ENCODE results near the gene GXYLT2.
"Not testable (repeated sequence)": the region's sequence is repeated elsewhere in the genome, so short reads cannot be mapped to it uniquely, and the experiment has no call there.

GXYLT2 gene

DNA sequence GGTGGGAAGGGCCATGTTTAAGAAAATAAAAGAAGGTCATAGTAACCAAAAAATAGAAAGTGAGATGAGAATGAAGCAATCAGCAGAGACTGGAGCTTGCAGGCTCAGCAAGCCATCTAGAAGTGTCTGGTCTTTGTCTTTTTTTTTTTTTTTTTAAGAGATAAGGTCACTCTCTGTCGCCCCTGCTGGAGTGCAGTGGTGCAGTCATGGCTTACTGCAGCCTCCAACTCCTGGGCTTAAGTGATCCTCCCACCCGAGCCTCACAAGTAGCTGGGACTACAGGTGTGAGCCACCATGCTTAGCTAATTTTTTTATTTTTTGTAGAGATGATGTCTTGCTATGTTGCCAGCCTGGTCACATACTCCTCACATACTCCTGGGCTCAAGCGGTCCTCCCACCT is 36.2 kb downstream of the GXYLT2 start:
- ChIA-PET CTCF (interaction anchor here (0.7 kb wide), 1 partner anchor 10 kb away, joined by 3 read pairs; no protein-coding TSS in a partner anchor), POLR2A (ENCODE audit: low non-redundant PET) (no interaction called here)
- TF ChIP-seq, protein P1, sequence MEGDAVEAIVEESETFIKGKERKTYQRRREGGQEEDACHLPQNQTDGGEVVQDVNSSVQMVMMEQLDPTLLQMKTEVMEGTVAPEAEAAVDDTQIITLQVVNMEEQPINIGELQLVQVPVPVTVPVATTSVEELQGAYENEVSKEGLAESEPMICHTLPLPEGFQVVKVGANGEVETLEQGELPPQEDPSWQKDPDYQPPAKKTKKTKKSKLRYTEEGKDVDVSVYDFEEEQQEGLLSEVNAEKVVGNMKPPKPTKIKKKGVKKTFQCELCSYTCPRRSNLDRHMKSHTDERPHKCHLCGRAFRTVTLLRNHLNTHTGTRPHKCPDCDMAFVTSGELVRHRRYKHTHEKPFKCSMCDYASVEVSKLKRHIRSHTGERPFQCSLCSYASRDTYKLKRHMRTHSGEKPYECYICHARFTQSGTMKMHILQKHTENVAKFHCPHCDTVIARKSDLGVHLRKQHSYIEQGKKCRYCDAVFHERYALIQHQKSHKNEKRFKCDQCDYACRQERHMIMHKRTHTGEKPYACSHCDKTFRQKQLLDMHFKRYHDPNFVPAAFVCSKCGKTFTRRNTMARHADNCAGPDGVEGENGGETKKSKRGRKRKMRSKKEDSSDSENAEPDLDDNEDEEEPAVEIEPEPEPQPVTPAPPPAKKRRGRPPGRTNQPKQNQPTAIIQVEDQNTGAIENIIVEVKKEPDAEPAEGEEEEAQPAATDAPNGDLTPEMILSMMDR (conservative IDR thresholded peaks at IDR 0.05; ENCODE audit: low read depth): no peak
- DNase-seq (ENCODE audit: low spot score): no peak
- H3K27ac ChIP-seq: no peak overlapping the region

DNA sequence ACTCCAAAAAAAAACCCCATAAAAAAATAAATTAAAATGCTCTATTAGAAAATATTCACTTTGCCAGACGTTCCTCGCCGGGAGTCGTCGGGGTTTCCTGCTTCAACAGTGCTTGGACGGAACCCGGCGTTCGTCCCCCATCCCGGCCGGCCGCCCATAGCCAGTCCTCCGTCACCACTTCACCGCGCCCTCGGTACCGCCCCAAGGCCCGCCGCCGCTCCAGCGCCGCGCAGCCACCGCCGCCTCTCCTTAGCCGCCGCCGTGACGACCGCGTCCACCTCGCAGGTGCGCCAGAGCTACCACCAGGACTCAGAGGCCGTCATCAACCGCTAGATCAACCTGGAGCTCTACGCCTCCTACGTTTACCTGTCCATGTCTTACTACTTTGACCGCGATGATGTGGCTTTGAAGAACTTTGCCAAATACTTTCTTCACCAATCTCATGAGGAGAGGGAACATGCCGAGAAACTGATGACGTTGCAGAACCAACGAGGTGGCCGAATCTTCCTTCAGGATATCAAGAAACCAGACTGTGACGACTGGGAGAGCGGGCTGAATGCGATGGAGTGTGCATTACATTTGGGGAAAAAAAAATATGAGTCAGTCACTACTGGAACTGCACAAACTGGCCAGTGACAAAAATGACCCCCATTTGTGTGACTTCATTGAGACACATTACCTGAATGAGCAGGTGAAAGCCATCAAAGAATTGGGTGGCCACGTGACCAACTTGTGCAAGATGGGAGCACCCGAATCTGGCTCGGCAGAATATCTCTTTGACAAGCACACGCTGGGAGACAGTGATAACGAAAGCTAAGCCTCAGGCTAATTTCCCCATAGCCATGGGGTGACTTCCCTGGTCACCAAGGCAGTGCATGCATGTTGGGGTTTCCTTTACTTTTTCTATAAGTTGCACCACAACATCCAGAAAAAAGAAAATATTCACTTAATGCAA is 41.2 kb downstream of the GXYLT2 start:
- H3K27ac ChIP-seq; DNase-seq (ENCODE audit: low spot score); POLR2A ChIA-PET (ENCODE audit: low non-redundant PET); CTCF ChIA-PET: not testable (repeated sequence)

DNA sequence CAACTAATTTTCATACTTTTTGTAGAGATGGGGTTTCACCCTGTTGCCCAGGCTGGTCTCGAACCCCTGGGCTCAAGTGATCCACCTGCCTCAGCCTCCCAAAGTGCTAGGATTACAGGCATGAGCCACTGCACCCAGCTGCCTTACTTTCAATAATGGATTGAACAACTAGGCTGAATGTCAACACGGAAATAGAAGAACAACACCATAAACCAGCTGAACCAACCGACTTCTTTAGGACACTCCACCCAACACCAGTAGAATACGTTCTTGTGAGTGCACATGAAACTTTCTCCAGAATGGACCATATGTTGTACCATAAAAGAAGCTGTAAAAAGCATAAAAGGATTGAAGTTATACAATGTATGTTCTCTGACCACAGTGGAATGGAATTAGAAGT is 42.9 kb downstream of the GXYLT2 start:
- POLR2A ChIA-PET (ENCODE audit: low non-redundant PET): no interaction called here
- TF ChIP-seq, protein P1 (conservative IDR thresholded peaks at IDR 0.05; ENCODE audit: low read depth): no peak
- no peak for DNase-seq (ENCODE audit: low spot score)
- no peak overlapping the region for H3K27ac ChIP-seq
- CTCF ChIA-PET: no interaction called here

DNA sequence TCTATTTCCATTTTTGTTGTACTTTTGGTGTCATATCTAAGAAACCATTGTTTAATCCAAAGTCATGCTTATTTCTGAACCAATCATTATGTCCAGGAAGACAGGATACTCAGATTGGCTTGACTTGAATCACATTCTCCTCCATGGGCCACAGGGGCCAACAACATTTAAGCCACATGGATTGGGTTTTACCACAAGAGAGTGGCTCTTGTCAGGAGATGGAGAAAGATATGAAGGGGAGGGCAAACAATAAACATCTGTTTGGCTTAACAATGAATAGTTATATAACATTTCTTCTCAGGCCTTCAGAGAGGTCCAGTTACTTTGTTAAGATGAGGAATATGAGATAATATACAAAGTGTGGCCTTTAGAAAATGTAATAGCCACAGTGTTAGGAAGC is 44.6 kb downstream of the GXYLT2 start:
- TF ChIP-seq, protein P1 (conservative IDR thresholded peaks at IDR 0.05; ENCODE audit: low read depth): no peak
- ChIA-PET POLR2A (ENCODE audit: low non-redundant PET) (no interaction called here), CTCF (no interaction called here)

DNA sequence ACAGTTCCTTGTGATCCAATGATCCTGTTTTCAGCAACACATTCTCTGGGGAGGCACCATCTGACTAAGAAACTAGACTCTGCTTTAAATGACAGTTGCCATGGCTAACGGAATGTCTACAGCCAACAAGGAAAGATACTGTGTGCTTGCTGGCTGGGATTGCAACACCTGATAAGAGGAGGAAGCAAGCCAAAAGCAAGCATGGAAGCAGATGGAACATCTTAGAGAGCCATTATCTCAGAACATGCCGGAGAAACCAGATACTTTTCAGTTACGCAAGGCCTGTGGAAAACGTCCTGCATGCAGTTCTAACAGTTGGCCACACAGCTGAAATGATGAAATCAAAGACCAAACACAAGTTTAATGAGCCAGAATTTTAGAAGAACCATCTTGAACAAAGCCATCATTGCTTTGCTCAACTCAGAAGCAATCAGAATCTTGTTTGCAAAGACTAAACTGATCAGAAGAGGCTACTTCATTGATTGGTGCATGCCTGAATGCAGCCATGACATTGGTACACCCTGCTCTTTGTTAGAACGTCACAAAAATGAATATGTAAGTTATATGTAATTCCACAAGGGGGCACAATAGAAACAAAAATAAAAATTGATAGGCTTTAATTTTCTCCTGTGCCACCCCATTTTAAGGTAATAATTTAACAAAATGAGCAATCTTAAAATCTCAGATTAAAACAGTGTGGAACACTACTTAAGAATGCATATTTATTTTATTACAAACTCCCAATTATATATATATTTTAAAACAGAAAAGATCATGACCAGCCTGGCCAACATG is 50.8 kb downstream of the GXYLT2 start:
- H3K27ac ChIP-seq: no peak overlapping the region; the same call in 1 of the 2 replicates
- TF ChIP-seq, protein P1 (conservative IDR thresholded peaks at IDR 0.05; ENCODE audit: low read depth): peak; percentile 71
- peak; percentile 40 for DNase-seq (ENCODE audit: low spot score)
- POLR2A ChIA-PET (ENCODE audit: low non-redundant PET): no interaction called here
- CTCF ChIA-PET: interaction anchor here (0.7 to 1.0 kb wide), 2 partner anchors 12 to 118 kb away, joined by 3 to 4 read pairs; no protein-coding TSS in a partner anchor

More for the DNA sequence above, 44.6 kb downstream of the GXYLT2 start:
- no peak for DNase-seq (ENCODE audit: low spot score)
- no peak overlapping the region for H3K27ac ChIP-seq

DNA sequence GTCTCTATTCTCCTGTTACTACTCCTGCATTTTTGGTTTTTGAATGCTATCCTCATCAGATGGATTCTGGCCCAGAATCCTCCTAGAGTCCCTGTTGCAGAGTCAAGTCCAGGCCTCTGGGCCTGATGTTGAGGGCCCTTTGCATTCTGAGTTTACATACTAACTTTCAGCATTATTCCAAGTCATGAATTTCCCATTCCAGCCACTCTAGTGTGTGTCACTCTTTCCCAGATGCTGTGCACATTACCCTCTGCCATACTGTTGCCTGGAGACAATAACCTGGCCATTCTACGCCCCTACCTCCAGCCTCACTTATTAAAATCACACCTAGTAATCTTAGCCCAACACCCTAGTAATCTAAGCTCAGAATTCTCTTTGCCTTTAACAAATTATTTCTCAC is 53.4 kb downstream of the GXYLT2 start:
- CTCF ChIA-PET: no interaction called here
- TF ChIP-seq, protein P1 (conservative IDR thresholded peaks at IDR 0.05; ENCODE audit: low read depth): no peak
- POLR2A ChIA-PET (ENCODE audit: low non-redundant PET): no interaction called here

More for the DNA sequence above, 53.4 kb downstream of the GXYLT2 start:
- H3K27ac ChIP-seq: no peak overlapping the region
- no peak for DNase-seq (ENCODE audit: low spot score)

All from RWPE1 (cell line).